NCI-H345 treated with DMSO at 0.1 percent for 48 hours (cell line): ENCODE measurements around the gene SLC22A23.
"Not testable (repeated sequence)": the region's sequence is repeated elsewhere in the genome, so short reads cannot be mapped to it uniquely, and the experiment has no call there.

Source experiments
- DNase-seq: peaks from one replicate; lab custom pipeline; 2025; ENCODE audit not compliant: unreplicated experiment; lab: John Stamatoyannopoulos, UW

Gene SLC22A23

GRCh38 chr6:3386374-3386857 is 70.4 kb downstream of the SLC22A23 start:
- DNase-seq: no peak

GRCh38 chr6:3385660-3386151 is 71.1 kb downstream of the SLC22A23 start:
- DNase-seq: no peak

- not testable (repeated sequence) for DNase-seq
Measured at GRCh38 chr6:3385181-3385580, 71.7 kb downstream of the SLC22A23 start.

GRCh38 chr6:3384241-3385143 is 72.4 kb downstream of the SLC22A23 start:
- DNase-seq: no peak

- DNase-seq: no peak
Measured at GRCh38 chr6:3383525-3383924, 73.3 kb downstream of the SLC22A23 start.

GRCh38 chr6:3382326-3383279 is 74.2 kb downstream of the SLC22A23 start:
- DNase-seq: no peak

GRCh38 chr6:3381233-3381921 is 75.5 kb downstream of the SLC22A23 start:
- no peak for DNase-seq

GRCh38 chr6:3380344-3381232 is 76.3 kb downstream of the SLC22A23 start:
- DNase-seq: no peak

GRCh38 chr6:3379482-3380060 is 77.3 kb downstream of the SLC22A23 start:
- no peak for DNase-seq

GRCh38 chr6:3378808-3379207 is 78.0 kb downstream of the SLC22A23 start:
- DNase-seq: not testable (repeated sequence)

GRCh38 chr6:3378398-3378782 is 78.5 kb downstream of the SLC22A23 start:
- DNase-seq: not testable (repeated sequence)

GRCh38 chr6:3377536-3378397 is 79.1 kb downstream of the SLC22A23 start:
- no peak for DNase-seq

- DNase-seq: no peak
Measured at GRCh38 chr6:3376893-3377535, 79.8 kb downstream of the SLC22A23 start.

GRCh38 chr6:3376064-3376463 is 80.8 kb downstream of the SLC22A23 start:
- no peak for DNase-seq

- no peak for DNase-seq
Measured at GRCh38 chr6:3373597-3374203, 83.2 kb downstream of the SLC22A23 start.

- no peak for DNase-seq
Measured at GRCh38 chr6:3372912-3373554, 83.8 kb downstream of the SLC22A23 start.
